ENCODE results near the gene RPAP3.

RPAP3 gene

GRCh38 chr12:47705566-47706425 is at the start of gene RPAP3:
Gene RPAP3 (minus strand): TSS chr12:47706030. CDS start chr12:47702840, 3,190 bp downstream.
- peak; percentile 94 to 96 for DNase-seq (ENCODE audit: low read depth in 2 of 2)

GRCh38 chr12:47754881-47755280 is 49.1 kb upstream of the RPAP3 start:
- DNase-seq (ENCODE audit: low read depth in 2 of 2): no peak

GRCh38 chr12:47754126-47754525 is 48.3 kb upstream of the RPAP3 start:
- DNase-seq (ENCODE audit: low read depth in 2 of 2): no peak

GRCh38 chr12:47753021-47754001 is 47.5 kb upstream of the RPAP3 start:
- no peak for DNase-seq (ENCODE audit: low read depth in 2 of 2)

GRCh38 chr12:47752552-47752951 is 46.7 kb upstream of the RPAP3 start:
- DNase-seq (ENCODE audit: low read depth in 2 of 2): no peak

- no peak for DNase-seq (ENCODE audit: low read depth in 2 of 2)
Measured at GRCh38 chr12:47752121-47752520, 46.3 kb upstream of the RPAP3 start.

- DNase-seq (ENCODE audit: low read depth in 2 of 2): no peak
Measured at GRCh38 chr12:47751561-47751960, 45.7 kb upstream of the RPAP3 start.

GRCh38 chr12:47750916-47751470 is 45.2 kb upstream of the RPAP3 start:
- DNase-seq (ENCODE audit: low read depth in 2 of 2): no peak

GRCh38 chr12:47750229-47750798 is 44.5 kb upstream of the RPAP3 start:
- no peak for DNase-seq (ENCODE audit: low read depth in 2 of 2)

GRCh38 chr12:47748899-47749298 is 43.1 kb upstream of the RPAP3 start:
- DNase-seq (ENCODE audit: low read depth in 2 of 2): no peak

GRCh38 chr12:47748507-47748828 is 42.6 kb upstream of the RPAP3 start:
- DNase-seq (ENCODE audit: low read depth in 2 of 2): no peak

- no peak for DNase-seq (ENCODE audit: low read depth in 2 of 2)
Measured at GRCh38 chr12:47747596-47748506, 42.0 kb upstream of the RPAP3 start.

- no peak for DNase-seq (ENCODE audit: low read depth in 2 of 2)
Measured at GRCh38 chr12:47747126-47747525, 41.3 kb upstream of the RPAP3 start.

- DNase-seq (ENCODE audit: low read depth in 2 of 2): no peak
Measured at GRCh38 chr12:47746523-47746922, 40.7 kb upstream of the RPAP3 start.

- no peak for DNase-seq (ENCODE audit: low read depth in 2 of 2)
Measured at GRCh38 chr12:47746073-47746472, 40.2 kb upstream of the RPAP3 start.

GRCh38 chr12:47745485-47746041 is 39.7 kb upstream of the RPAP3 start:
- no peak for DNase-seq (ENCODE audit: low read depth in 2 of 2)

- DNase-seq (ENCODE audit: low read depth in 2 of 2): no peak
Measured at GRCh38 chr12:47744778-47745436, 39.1 kb upstream of the RPAP3 start.

- peak; percentile 40 to 41 for DNase-seq (ENCODE audit: low read depth in 2 of 2)
Measured at GRCh38 chr12:47744005-47744651, 38.3 kb upstream of the RPAP3 start.

GRCh38 chr12:47743311-47743860 is 37.6 kb upstream of the RPAP3 start:
- DNase-seq (ENCODE audit: low read depth in 2 of 2): no peak

All from stimulated activated CD8-positive, alpha-beta memory T cell treated with anti-CD3 and anti-CD28 coated beads, Interleukin-7, amount 100 ng/mL, for 4 hours (primary cell).